Chondrocyte (in vitro differentiated cells): ENCODE measurements around the gene GRIN1. TPM values are rescaled to one million over a fixed set of nuclear protein-coding genes. Genes with fewer than 3 reads are reported as not detected.

Experiments used
- DNase-seq: peaks from one replicate; pipeline ENCODE4 v3.0.0; 2021; ENCODE audit warnings: mixed read lengths, low spot score
- H3K27ac Mint-ChIP-seq: one replicate; pipeline ENCODE4 v1.8.0; 2021; ENCODE audit warnings: mild to moderate bottlenecking, moderate library complexity, mixed read lengths; ENCODE audit not compliant: unreplicated experiment
- H3K27me3 Mint-ChIP-seq: 2 replicates; pipeline ENCODE4 v1.8.0; 2021; ENCODE audit warnings: low read depth, mixed read lengths
- H3K36me3 Mint-ChIP-seq: 2 replicates; pipeline ENCODE4 v1.8.0; 2021; ENCODE audit warnings: low read depth, mixed read lengths
- H3K4me1 Mint-ChIP-seq: 2 replicates; pipeline ENCODE4 v1.8.0; 2021; ENCODE audit warnings: low read depth, mild to moderate bottlenecking, mixed read lengths
- H3K4me3 Mint-ChIP-seq: one replicate; pipeline ENCODE4 v1.8.0; 2021; ENCODE audit warnings: mild to moderate bottlenecking, moderate library complexity, mixed read lengths; ENCODE audit not compliant: unreplicated experiment
- H3K9me3 Mint-ChIP-seq: 2 replicates; pipeline ENCODE4 v1.8.0; 2021; ENCODE audit warnings: low read depth, mixed read lengths
- long read RNA-seq: library from polyadenylated mRNA; stranded (forward); transcript quantifications from one replicate; pipeline ENCODE4 v2.0.0, GENCODE V29; 2021
- total RNA-seq: library from RNA; stranded (reverse); gene quantifications from 3 replicates; pipeline ENCODE4 v1.2.1, GENCODE V29; 2021
- TF ChIP-seq, protein P1 (sequence below): fragments of 200-600 bp; sonication (generic); IDR thresholded peaks from 2 replicates; pipeline ENCODE4 v1.5.0; 2021; ENCODE audit warnings: antibody characterized with exemption, mild to moderate bottlenecking, moderate library complexity

Gene GRIN1
- total RNA-seq: 0.07 TPM in 1 of 3 replicates, not detected in the others
- long read RNA-seq: 0 reads

DNA sequence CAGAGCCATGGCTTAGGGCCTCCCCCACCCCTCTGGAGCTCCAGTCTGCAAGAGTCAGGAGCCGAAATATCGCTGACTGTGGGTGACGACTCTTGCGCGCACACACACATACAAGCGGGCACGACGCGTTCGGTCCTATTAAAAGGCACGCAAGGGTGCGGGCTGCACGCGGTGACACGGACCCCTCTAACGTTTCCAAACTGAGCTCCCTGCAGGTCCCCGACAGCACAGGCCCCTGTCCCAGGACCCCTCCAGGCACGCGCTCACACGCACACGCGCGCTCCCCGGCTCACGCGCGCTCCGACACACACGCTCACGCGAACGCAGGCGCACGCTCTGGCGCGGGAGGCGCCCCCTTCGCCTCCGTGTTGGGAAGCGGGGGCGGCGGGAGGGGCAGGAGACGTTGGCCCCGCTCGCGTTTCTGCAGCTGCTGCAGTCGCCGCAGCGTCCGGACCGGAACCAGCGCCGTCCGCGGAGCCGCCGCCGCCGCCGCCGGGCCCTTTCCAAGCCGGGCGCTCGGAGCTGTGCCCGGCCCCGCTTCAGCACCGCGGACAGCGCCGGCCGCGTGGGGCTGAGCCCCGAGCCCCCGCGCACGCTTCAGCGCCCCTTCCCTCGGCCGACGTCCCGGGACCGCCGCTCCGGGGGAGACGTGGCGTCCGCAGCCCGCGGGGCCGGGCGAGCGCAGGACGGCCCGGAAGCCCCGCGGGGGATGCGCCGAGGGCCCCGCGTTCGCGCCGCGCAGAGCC, at the start of gene GRIN1:
Gene GRIN1, plus strand, starts transcription at position 433 of the 746 bp plus-strand sequence. CDS start 333 bp downstream, outside the sequence.
- Mint-ChIP-seq H3K27ac (no peak within 1 kb of the TSS), H3K27me3 (peaks cover 41% of the 10 kb centered on the region), H3K4me3 (no peak within 1 kb of the TSS), H3K36me3 (no peaks in the 10 kb centered on the region), H3K4me1 (no peaks in the 10 kb centered on the region), H3K9me3 (no peaks in the 10 kb centered on the region)
- peak; percentile 77 for DNase-seq
- TF ChIP-seq, protein P1, sequence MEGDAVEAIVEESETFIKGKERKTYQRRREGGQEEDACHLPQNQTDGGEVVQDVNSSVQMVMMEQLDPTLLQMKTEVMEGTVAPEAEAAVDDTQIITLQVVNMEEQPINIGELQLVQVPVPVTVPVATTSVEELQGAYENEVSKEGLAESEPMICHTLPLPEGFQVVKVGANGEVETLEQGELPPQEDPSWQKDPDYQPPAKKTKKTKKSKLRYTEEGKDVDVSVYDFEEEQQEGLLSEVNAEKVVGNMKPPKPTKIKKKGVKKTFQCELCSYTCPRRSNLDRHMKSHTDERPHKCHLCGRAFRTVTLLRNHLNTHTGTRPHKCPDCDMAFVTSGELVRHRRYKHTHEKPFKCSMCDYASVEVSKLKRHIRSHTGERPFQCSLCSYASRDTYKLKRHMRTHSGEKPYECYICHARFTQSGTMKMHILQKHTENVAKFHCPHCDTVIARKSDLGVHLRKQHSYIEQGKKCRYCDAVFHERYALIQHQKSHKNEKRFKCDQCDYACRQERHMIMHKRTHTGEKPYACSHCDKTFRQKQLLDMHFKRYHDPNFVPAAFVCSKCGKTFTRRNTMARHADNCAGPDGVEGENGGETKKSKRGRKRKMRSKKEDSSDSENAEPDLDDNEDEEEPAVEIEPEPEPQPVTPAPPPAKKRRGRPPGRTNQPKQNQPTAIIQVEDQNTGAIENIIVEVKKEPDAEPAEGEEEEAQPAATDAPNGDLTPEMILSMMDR: no peak

DNA sequence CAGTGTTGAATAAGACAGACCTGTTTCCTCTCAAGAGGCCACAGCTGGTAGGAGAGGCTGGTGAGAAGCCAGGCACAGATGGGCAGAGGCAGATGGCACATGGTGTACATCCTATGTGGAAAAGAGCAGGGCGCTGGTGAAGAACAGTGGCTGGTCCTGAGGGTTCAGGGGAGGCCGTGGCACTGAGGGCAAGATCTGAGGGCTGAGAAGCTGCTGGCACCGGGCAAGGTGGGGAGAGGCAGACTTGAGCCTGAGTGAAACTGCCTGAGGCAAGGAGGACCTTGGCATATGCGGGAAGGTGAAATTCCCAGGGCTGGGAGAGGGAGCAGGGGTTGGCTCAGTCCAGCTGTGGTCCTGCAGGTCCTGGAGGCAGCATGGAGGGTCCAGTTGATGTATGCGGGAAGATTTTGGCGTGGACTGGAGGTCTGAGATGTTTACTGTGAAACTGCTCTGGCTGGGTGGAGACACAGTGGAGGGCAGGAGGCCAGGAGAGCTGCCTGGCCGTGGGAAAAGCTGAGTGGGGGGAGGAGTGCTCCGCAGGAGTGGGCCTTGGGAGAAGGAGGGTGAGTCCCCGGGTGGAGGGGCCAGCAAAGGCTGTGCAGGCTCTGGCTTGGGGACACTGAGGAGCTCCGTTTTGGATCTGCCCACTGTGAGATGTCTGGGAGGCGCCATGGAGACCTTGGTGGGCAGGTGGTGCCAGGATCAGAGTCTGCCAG, 49.6 kb upstream of the GRIN1 start:
- Mint-ChIP-seq H3K9me3 (no peaks in the 10 kb centered on the region), H3K27me3 (no peaks in the 10 kb centered on the region), H3K27ac (peak overlapping the region; percentile 45), H3K4me1 (peaks cover 36% of the 10 kb centered on the region), H3K36me3 (peaks cover 6% of the 10 kb centered on the region), H3K4me3 (peak overlapping the region; percentile 22)
- DNase-seq: no peak
- TF ChIP-seq, protein P1: no peak

DNA sequence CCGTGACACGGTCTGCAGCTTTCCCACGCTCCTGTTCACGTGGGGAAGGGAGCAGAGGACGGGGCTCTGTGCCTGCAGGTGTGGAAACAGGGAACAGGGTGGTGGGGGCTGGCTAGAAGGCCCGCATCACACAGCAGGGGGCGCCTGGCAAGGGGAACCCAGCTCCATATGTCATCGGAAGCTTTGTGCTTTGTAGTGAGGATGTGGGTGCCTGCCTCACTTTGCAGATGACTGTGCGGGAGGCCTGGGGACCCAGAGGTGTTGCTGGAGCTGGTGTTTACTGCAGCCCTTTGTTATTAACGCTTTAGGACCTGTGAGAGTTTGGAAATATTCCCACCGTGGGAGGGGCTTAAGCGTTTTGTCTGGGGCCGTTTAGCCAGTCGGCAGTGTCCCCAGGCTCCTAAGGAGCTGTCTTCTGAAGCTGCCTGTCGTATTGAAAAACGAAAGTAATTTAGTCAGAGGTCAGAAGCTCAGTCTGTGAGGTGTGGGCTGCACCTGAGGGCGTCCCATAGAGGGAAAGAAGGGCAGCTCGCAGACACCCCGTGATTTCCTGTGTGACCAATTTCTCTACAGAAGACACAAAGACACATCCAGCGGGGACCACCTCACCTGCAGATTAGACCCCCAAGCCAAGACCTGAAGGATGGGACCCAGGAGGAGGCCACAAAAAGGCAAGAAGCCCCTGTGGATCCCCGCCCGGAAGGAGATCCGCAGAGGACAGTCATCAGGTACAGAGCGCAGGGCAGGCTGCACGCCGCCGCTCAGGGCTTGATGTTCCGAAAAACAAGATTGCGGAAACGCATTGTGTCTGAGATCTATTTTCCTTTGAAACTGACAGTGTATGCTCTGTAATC, 43.1 kb upstream of the GRIN1 start:
- Mint-ChIP-seq H3K4me1 (no peaks in the 10 kb centered on the region), H3K27ac (no peak overlapping the region), H3K36me3 (peaks cover 21% of the 10 kb centered on the region), H3K4me3 (no peak overlapping the region), H3K27me3 (no peaks in the 10 kb centered on the region), H3K9me3 (no peaks in the 10 kb centered on the region)
- TF ChIP-seq, protein P1: peak; percentile 19
- no peak for DNase-seq

DNA sequence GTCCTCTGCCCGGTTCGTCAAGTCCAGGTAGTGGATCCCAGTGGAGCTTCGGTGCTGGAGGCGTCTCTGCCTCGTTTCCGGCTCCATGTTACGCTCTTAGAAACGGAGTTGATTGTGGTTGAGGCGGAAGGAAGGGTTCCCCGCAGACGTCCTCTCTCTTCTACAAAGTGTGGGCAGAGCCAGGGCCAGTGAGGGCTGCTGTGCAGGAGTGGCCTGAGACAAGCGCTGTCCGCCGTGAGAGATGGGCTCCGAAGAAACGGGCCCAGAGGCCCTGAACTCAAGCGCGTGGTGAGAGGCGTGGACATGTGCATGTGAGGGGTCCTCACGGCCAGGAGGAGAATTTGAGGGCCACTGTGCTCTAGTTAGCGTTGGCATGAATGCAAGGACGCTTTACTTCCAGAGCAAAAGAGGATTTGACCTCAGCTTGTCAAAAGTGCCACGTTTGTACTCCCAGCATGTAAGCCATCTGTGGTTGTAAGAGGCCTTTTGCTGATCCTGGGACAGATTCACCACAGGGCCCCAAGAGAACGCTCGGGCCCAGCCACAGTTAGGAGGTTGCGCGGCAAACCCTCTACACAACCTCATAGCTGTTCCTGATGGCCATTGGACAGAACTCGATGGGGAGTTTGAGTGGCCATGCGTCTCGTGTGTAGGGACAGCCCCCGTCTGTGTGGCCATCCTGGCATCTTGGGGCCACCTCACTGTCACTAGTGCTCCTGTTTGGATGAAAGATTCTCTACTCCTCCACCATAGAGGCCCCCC, 42.0 kb upstream of the GRIN1 start:
- Mint-ChIP-seq H3K36me3 (peaks cover 21% of the 10 kb centered on the region), H3K4me3 (no peak overlapping the region), H3K27ac (no peak overlapping the region), H3K27me3 (no peaks in the 10 kb centered on the region), H3K4me1 (no peaks in the 10 kb centered on the region), H3K9me3 (no peaks in the 10 kb centered on the region)
- TF ChIP-seq, protein P1: no peak
- DNase-seq: no peak
